IMR-90 (cell line): ENCODE results near the gene GPC5. TPM values are rescaled to one million over a fixed set of nuclear protein-coding genes. Genes with fewer than 3 reads are reported as not detected.

Experiments
- ATAC-seq: fragments of 200-7000 bp; cut with Tn5 transposase; 2 replicates; pipeline ENCODE4 v1.9.1; 2020; ENCODE audit warnings: low read depth, mild to moderate bottlenecking, moderate library complexity
- BruUV-seq: library from RNA; stranded (reverse); fragments of 400-500 nt; replicated peaks from 2 replicates; lab custom pipeline; 2021; lab: Mats Ljungman, UMichigan
- CTCF ChIA-PET: fragments of 300-600 bp; formaldehyde crosslinking; extraction: SDS; loops from one replicate; lab custom pipeline; 2021; ENCODE audit warnings: antibody characterized with exemption; lab: Yijun Ruan, JAX
- POLR2A ChIA-PET: fragments of 300-600 bp; sonication (Branson Sonifier 250); formaldehyde crosslinking; loops from one replicate; lab custom pipeline; 2022; ENCODE audit warnings: antibody characterized with exemption; ENCODE audit not compliant: unreplicated experiment; lab: Charles Lee
- DNase-seq: peaks from one replicate; pipeline ENCODE4 v3.0.0; 2013
- H2AFZ ChIP-seq: replicated peaks from 2 replicates; pipeline ENCODE3; 2013; ENCODE audit warnings: low read length, mild to moderate bottlenecking; ENCODE audit not compliant: poor library complexity
- H2AK5ac ChIP-seq: 2 replicates; pipeline ENCODE4 v1.6.1; 2013; ENCODE audit warnings: low read depth, low read length, inconsistent platforms
- H2AK9ac ChIP-seq: replicated peaks from 2 replicates; pipeline ENCODE3; 2013; ENCODE audit warnings: mild to moderate bottlenecking, low read depth, low read length, moderate library complexity; ENCODE audit not compliant: poor library complexity
- H2BK120ac ChIP-seq: 2 replicates; pipeline ENCODE4 v1.6.1; 2013; ENCODE audit warnings: low read depth, low read length, inconsistent platforms
- H2BK15ac ChIP-seq: 3 replicates; pipeline ENCODE4 v1.6.1; 2013; ENCODE audit warnings: low read depth, low read length, inconsistent platforms
- H2BK20ac ChIP-seq: 2 replicates; pipeline ENCODE4 v1.6.1; 2013; ENCODE audit warnings: low read depth, mild to moderate bottlenecking, inconsistent platforms, low read length, moderate library complexity
- H2BK5ac ChIP-seq: 2 replicates; pipeline ENCODE4 v1.6.1; 2013; ENCODE audit warnings: mild to moderate bottlenecking, low read depth, low read length, inconsistent platforms; ENCODE audit not compliant: poor library complexity, severe bottlenecking
- H3K14ac ChIP-seq: replicated peaks from 2 replicates; pipeline ENCODE4 v1.6.1; 2013; ENCODE audit warnings: low read depth, low read length, inconsistent platforms
- H3K18ac ChIP-seq: 2 replicates; pipeline ENCODE4 v1.6.1; 2013; ENCODE audit warnings: low read depth, low read length, control low read depth
- H3K23ac ChIP-seq: 2 replicates; pipeline ENCODE4 v1.6.1; 2013; ENCODE audit warnings: low read depth, low read length, inconsistent platforms
- H3K27ac ChIP-seq: 2 replicates; pipeline ENCODE4 v1.5.1; 2013; ENCODE audit warnings: mild to moderate bottlenecking, control low read depth, low read length; ENCODE audit not compliant: insufficient read depth
- H3K27me3 ChIP-seq: 2 replicates; pipeline ENCODE4 v1.6.1; 2013; ENCODE audit warnings: low read length; ENCODE audit not compliant: control insufficient read depth, insufficient read depth
- H3K36me3 ChIP-seq: 2 replicates; pipeline ENCODE4 v1.6.1; 2013; ENCODE audit warnings: low read length, mixed read lengths; ENCODE audit not compliant: control insufficient read depth, insufficient read depth
- H3K4ac ChIP-seq: 2 replicates; pipeline ENCODE4 v1.6.1; 2013; ENCODE audit warnings: low read depth, low read length, inconsistent platforms
- H3K4me1 ChIP-seq: 2 replicates; pipeline ENCODE4 v1.6.1; 2013; ENCODE audit warnings: low read length, mixed read lengths; ENCODE audit not compliant: control insufficient read depth, insufficient read depth
- H3K4me2 ChIP-seq: 2 replicates; pipeline ENCODE4 v1.6.1; 2013; ENCODE audit warnings: low read depth, mild to moderate bottlenecking, control low read depth, low read length, moderate library complexity
- H3K4me3 ChIP-seq: 2 replicates; pipeline ENCODE4 v1.5.1; 2013; ENCODE audit warnings: low read depth, mild to moderate bottlenecking, control low read depth, low read length, moderate library complexity; ENCODE audit not compliant: insufficient read depth
- H3K56ac ChIP-seq: 2 replicates; pipeline ENCODE4 v1.6.1; 2013; ENCODE audit warnings: low read length, inconsistent platforms; ENCODE audit not compliant: insufficient read depth; ENCODE audit errors: extremely low read depth
- H3K79me1 ChIP-seq, 2 experiments: 2 replicates each; pipeline ENCODE4 v1.6.1; 2013; ENCODE audit warnings: low read length in 2 of 2, inconsistent platforms in 1 of 2, low read depth in 1 of 2
- H3K9ac ChIP-seq: 2 replicates; pipeline ENCODE4 v1.6.1; 2013; ENCODE audit warnings: low read depth, low read length, control low read depth
- H3K9me1 ChIP-seq: 2 replicates; pipeline ENCODE4 v1.6.1; 2013; ENCODE audit warnings: low read length, inconsistent platforms; ENCODE audit not compliant: insufficient read depth
- H3K9me3 ChIP-seq: 2 replicates; pipeline ENCODE4 v1.6.1; 2013; ENCODE audit warnings: low read length; ENCODE audit not compliant: control insufficient read depth, insufficient read depth
- H4K20me1 ChIP-seq: 2 replicates; pipeline ENCODE4 v1.6.1; 2013; ENCODE audit warnings: low read length, inconsistent platforms; ENCODE audit not compliant: insufficient read depth
- H4K5ac ChIP-seq: 2 replicates; pipeline ENCODE4 v1.6.1; 2013; ENCODE audit warnings: mild to moderate bottlenecking, low read depth, low read length, control low read depth
- H4K8ac ChIP-seq, 2 experiments: 2 replicates each; pipeline ENCODE4 v1.6.1; 2013; ENCODE audit warnings: low read depth in 2 of 2, low read length in 2 of 2, control low read depth in 1 of 2, inconsistent platforms in 1 of 2
- H4K91ac ChIP-seq: 2 replicates; pipeline ENCODE4 v1.6.1; 2013; ENCODE audit warnings: low read depth, low read length, inconsistent platforms; ENCODE audit not compliant: insufficient read depth
- CHD1 ChIP-seq: IDR thresholded peaks from 2 replicates; pipeline ENCODE4 v1.6.1; 2012; ENCODE audit warnings: low read depth, low read length, improper control_type of control experiment
- ELK1 ChIP-seq: fragments of 150-350 bp; IDR thresholded peaks from 2 replicates; pipeline ENCODE4 v1.6.1; 2016; ENCODE audit warnings: low read depth, mild to moderate bottlenecking, low read length, moderate library complexity, borderline replicate concordance
- NFE2L2 ChIP-seq: fragments of 150-350 bp; IDR thresholded peaks from 2 replicates; pipeline ENCODE4 v1.6.1; 2016; ENCODE audit warnings: low read depth, mild to moderate bottlenecking, low read length
- POLR2A ChIP-seq: IDR thresholded peaks from 2 replicates; pipeline ENCODE4 v1.6.1; 2012; ENCODE audit warnings: mild to moderate bottlenecking, low read depth, low read length
- RCOR1 ChIP-seq: IDR thresholded peaks from 2 replicates; pipeline ENCODE4 v1.6.1; 2012; ENCODE audit warnings: mild to moderate bottlenecking, low read length, improper control_type of control experiment; ENCODE audit not compliant: insufficient replicate concordance
- WGBS, 2 experiments: methylation state at CpG; one replicate each; pipeline versions ENCODE4 v1.1.5 to v1.1.7; 2013; ENCODE audit warnings: missing lambda C conversion rate in 2 of 2; ENCODE audit not compliant: insufficient read length in 1 of 2; ENCODE audit errors: extremely low coverage in 2 of 2; 5-methylcytosine and 5-hydroxymethylcytosine counted together
- dilution Hi-C: fragments of 300-500 bp; cut with HindIII; formaldehyde crosslinking; loops from one replicate; pipeline ENCODE4 v1.14.3; 2018; ENCODE audit warnings: low sequenced_read_pairs; ENCODE audit not compliant: unreplicated experiment
- in situ Hi-C: fragments of 300-500 bp; cut with MboI; formaldehyde crosslinking; loops from 3 replicates; pipeline ENCODE4 v1.14.3; 2019; ENCODE audit warnings: low sequenced_read_pairs, inconsistent platforms, mixed read lengths
- intact Hi-C: fragments of 100-400 bp; cut with micrococcal nuclease; formaldehyde crosslinking; loops from 2 replicates; pipeline ENCODE4 v1.10.0; 2022
- polyA plus RNA-seq, 3 experiments: library from polyadenylated mRNA; depleted of rRNA; stranded (reverse); fragments of >200 nt; gene quantifications; 2 replicates each; pipeline ENCODE4 v1.2.3, GENCODE V29; 2012; ENCODE audit warnings: low replicate concordance in 1 of 3
- total RNA-seq: library from RNA; depleted of rRNA; stranded (reverse); fragments of >200 nt; gene quantifications from 2 replicates; pipeline ENCODE4 v1.2.3, GENCODE V29; 2012

Gene GPC5
- total and polyA plus RNA-seq, 2 of the 4 experiments (the other 2 are of a cell fraction), result 0.94 to 1.8 TPM

GRCh38 chr13:92221916-92222315 lies 823.5 kb downstream of the GPC5 start:
- no peak overlapping the region for H3K4me2 ChIP-seq
- no peak overlapping the region for H4K8ac ChIP-seq
- ChIA-PET POLR2A (no interaction called here), CTCF (no interaction called here)
- no peaks in the 10 kb centered on the region for H3K9me3 ChIP-seq
- no peak overlapping the region for H3K9ac ChIP-seq
- TF ChIP-seq NFE2L2, result no peak
- TF ChIP-seq ELK1, result no peak
- no peak for TF ChIP-seq CHD1
- no peak for TF ChIP-seq RCOR1
- no peak for TF ChIP-seq POLR2A
- H3K79me1 ChIP-seq, result no peaks in the 10 kb centered on the region
- no peaks in the 10 kb centered on the region for H4K20me1 ChIP-seq
- H3K4me1 ChIP-seq, result no peaks in the 10 kb centered on the region
- no peak overlapping the region for H3K56ac ChIP-seq
- no peak overlapping the region for H2AK5ac ChIP-seq
- ATAC-seq (no peak), DNase-seq (no peak)
- no peak overlapping the region for H4K5ac ChIP-seq
- no peak overlapping the region for H2BK15ac ChIP-seq
- no peak overlapping the region for H3K23ac ChIP-seq
- no peak overlapping the region for H2BK120ac ChIP-seq
- H4K91ac ChIP-seq, result no peak overlapping the region
- H2BK5ac ChIP-seq, result no peak overlapping the region
- WGBS, 2 experiments, result no CpG with 5 or more reads among the region's 4 CpGs
- no peak overlapping the region for H3K4me3 ChIP-seq
- no peaks in the 10 kb centered on the region for H3K9me1 ChIP-seq
- no peak overlapping the region for H3K27ac ChIP-seq
- H3K36me3 ChIP-seq, result no peaks in the 10 kb centered on the region
- H2AFZ ChIP-seq, result no peak overlapping the region
- dilution Hi-C loops, result no loop called here
- intact Hi-C loops, result no loop called here
- no peak overlapping the region for H2BK20ac ChIP-seq
- no peaks in the 10 kb centered on the region for H3K27me3 ChIP-seq
- in situ Hi-C loops, result no loop called here
- no peak overlapping the region for H3K4ac ChIP-seq
- H3K18ac ChIP-seq, result no peak overlapping the region
- H2AK9ac ChIP-seq, result no peak overlapping the region
- no TSS peak for BruUV-seq
- H3K14ac ChIP-seq, result no peak overlapping the region
